Measurements from ENCODE around the gene LACTBL1. TPM values are rescaled to one million over a fixed set of nuclear protein-coding genes. Genes with fewer than 3 reads are reported as not detected.
A peak's percentile ranks its signal among the peaks of the same experiment; 100 is the strongest.

Gene LACTBL1
- total and polyA plus RNA-seq, 2 experiments from 2014 or later: not detected

GRCh38 chr1:22976127-22976460, 3.4 kb upstream of the LACTBL1 start:
- H3F3A ChIP-seq (replicated peaks; ENCODE audit: low read depth): no peaks in the 10 kb centered on the region

More at GRCh38 chr1:22976127-22976460, 3.4 kb upstream of the LACTBL1 start:
- TF ChIP-seq CREB1 (CRISPR knock-in tag; IDR thresholded peaks at IDR 0.05; ENCODE audit: low read depth) (no peak), ZNF331 (CRISPR knock-in tag; IDR thresholded peaks at IDR 0.05; ENCODE audit: low read depth) (no peak), ZNF114 (CRISPR knock-in tag; IDR thresholded peaks at IDR 0.05) (no peak), POLR2AphosphoS5 (IDR thresholded peaks at IDR 0.05; ENCODE audit: low read depth) (no peak), NANOG (IDR thresholded peaks at IDR 0.05; ENCODE audit: borderline replicate concordance) (no peak), STAT1 (IDR thresholded peaks at IDR 0.05; ENCODE audit: unreplicated experiment) (no peak), JUNB (IDR thresholded peaks at IDR 0.05; ENCODE audit: unreplicated experiment) (no peak), EZH2 (IDR thresholded peaks at IDR 0.05; ENCODE audit: low read depth, unreplicated experiment) (no peak), EZH2phosphoT487 (IDR thresholded peaks at IDR 0.05; ENCODE audit: unreplicated experiment) (no peak)
- TF ChIP-seq, protein P1, sequence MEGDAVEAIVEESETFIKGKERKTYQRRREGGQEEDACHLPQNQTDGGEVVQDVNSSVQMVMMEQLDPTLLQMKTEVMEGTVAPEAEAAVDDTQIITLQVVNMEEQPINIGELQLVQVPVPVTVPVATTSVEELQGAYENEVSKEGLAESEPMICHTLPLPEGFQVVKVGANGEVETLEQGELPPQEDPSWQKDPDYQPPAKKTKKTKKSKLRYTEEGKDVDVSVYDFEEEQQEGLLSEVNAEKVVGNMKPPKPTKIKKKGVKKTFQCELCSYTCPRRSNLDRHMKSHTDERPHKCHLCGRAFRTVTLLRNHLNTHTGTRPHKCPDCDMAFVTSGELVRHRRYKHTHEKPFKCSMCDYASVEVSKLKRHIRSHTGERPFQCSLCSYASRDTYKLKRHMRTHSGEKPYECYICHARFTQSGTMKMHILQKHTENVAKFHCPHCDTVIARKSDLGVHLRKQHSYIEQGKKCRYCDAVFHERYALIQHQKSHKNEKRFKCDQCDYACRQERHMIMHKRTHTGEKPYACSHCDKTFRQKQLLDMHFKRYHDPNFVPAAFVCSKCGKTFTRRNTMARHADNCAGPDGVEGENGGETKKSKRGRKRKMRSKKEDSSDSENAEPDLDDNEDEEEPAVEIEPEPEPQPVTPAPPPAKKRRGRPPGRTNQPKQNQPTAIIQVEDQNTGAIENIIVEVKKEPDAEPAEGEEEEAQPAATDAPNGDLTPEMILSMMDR (conservative IDR thresholded peaks at IDR 0.05; ENCODE audit: low read depth in 2 of 2): no peak
- TF ChIP-seq, protein P2, sequence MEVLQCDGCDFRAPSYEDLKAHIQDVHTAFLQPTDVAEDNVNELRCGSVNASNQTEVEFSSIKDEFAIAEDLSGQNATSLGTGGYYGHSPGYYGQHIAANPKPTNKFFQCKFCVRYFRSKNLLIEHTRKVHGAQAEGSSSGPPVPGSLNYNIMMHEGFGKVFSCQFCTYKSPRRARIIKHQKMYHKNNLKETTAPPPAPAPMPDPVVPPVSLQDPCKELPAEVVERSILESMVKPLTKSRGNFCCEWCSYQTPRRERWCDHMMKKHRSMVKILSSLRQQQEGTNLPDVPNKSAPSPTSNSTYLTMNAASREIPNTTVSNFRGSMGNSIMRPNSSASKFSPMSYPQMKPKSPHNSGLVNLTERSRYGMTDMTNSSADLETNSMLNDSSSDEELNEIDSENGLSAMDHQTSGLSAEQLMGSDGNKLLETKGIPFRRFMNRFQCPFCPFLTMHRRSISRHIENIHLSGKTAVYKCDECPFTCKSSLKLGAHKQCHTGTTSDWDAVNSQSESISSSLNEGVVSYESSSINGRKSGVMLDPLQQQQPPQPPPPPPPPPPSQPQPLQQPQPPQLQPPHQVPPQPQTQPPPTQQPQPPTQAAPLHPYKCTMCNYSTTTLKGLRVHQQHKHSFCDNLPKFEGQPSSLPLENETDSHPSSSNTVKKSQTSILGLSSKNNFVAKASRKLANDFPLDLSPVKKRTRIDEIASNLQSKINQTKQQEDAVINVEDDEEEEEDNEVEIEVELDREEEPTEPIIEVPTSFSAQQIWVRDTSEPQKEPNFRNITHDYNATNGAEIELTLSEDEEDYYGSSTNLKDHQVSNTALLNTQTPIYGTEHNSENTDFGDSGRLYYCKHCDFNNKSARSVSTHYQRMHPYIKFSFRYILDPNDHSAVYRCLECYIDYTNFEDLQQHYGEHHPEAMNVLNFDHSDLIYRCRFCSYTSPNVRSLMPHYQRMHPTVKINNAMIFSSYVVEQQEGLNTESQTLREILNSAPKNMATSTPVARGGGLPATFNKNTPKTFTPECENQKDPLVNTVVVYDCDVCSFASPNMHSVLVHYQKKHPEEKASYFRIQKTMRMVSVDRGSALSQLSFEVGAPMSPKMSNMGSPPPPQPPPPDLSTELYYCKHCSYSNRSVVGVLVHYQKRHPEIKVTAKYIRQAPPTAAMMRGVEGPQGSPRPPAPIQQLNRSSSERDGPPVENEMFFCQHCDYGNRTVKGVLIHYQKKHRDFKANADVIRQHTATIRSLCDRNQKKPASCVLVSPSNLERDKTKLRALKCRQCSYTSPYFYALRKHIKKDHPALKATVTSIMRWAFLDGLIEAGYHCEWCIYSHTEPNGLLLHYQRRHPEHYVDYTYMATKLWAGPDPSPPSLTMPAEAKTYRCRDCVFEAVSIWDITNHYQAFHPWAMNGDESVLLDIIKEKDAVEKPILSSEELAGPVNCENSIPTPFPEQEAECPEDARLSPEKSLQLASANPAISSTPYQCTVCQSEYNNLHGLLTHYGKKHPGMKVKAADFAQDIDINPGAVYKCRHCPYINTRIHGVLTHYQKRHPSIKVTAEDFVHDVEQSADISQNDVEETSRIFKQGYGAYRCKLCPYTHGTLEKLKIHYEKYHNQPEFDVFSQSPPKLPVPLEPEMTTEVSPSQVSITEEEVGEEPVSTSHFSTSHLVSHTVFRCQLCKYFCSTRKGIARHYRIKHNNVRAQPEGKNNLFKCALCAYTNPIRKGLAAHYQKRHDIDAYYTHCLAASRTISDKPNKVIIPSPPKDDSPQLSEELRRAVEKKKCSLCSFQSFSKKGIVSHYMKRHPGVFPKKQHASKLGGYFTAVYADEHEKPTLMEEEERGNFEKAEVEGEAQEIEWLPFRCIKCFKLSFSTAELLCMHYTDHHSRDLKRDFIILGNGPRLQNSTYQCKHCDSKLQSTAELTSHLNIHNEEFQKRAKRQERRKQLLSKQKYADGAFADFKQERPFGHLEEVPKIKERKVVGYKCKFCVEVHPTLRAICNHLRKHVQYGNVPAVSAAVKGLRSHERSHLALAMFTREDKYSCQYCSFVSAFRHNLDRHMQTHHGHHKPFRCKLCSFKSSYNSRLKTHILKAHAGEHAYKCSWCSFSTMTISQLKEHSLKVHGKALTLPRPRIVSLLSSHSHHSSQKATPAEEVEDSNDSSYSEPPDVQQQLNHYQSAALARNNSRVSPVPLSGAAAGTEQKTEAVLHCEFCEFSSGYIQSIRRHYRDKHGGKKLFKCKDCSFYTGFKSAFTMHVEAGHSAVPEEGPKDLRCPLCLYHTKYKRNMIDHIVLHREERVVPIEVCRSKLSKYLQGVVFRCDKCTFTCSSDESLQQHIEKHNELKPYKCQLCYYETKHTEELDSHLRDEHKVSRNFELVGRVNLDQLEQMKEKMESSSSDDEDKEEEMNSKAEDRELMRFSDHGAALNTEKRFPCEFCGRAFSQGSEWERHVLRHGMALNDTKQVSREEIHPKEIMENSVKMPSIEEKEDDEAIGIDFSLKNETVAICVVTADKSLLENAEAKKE (CRISPR knock-in tag; IDR thresholded peaks at IDR 0.05): no peak
- TF ChIP-seq, protein P3, sequence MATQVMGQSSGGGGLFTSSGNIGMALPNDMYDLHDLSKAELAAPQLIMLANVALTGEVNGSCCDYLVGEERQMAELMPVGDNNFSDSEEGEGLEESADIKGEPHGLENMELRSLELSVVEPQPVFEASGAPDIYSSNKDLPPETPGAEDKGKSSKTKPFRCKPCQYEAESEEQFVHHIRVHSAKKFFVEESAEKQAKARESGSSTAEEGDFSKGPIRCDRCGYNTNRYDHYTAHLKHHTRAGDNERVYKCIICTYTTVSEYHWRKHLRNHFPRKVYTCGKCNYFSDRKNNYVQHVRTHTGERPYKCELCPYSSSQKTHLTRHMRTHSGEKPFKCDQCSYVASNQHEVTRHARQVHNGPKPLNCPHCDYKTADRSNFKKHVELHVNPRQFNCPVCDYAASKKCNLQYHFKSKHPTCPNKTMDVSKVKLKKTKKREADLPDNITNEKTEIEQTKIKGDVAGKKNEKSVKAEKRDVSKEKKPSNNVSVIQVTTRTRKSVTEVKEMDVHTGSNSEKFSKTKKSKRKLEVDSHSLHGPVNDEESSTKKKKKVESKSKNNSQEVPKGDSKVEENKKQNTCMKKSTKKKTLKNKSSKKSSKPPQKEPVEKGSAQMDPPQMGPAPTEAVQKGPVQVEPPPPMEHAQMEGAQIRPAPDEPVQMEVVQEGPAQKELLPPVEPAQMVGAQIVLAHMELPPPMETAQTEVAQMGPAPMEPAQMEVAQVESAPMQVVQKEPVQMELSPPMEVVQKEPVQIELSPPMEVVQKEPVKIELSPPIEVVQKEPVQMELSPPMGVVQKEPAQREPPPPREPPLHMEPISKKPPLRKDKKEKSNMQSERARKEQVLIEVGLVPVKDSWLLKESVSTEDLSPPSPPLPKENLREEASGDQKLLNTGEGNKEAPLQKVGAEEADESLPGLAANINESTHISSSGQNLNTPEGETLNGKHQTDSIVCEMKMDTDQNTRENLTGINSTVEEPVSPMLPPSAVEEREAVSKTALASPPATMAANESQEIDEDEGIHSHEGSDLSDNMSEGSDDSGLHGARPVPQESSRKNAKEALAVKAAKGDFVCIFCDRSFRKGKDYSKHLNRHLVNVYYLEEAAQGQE (IDR thresholded peaks at IDR 0.05; ENCODE audit: unreplicated experiment): no peak
- ATAC-seq: no peak
- H3K9me2 ChIP-seq (ENCODE audit: insufficient read depth): no peaks in the 10 kb centered on the region
- Mint-ChIP-seq H3K4me3 (0 out of 3 replicates have a peak overlapping the region, but pooled peaks have one; percentile 18), H3K9me3 (no peaks in the 10 kb centered on the region), H3K27ac (peak overlapping the region; percentile 97), H3K4me1 (peaks cover 16% of the 10 kb centered on the region), H3K36me3 (ENCODE audit: low read depth) (no peaks in the 10 kb centered on the region), H3K27me3 (ENCODE audit: insufficient read depth, low read depth, poor library complexity) (peaks cover 6% of the 10 kb centered on the region)
- H3K4me3 ChIP-seq: no peak overlapping the region
- no peaks in the 10 kb centered on the region for H3K4me1 ChIP-seq (ENCODE audit: insufficient read depth)
- H3K4me2 ChIP-seq: no peak overlapping the region
- peak overlapping the region; percentile 73 for H2AFZ ChIP-seq
- no peaks in the 10 kb centered on the region for H4K20me1 ChIP-seq (replicated peaks; ENCODE audit: insufficient read depth)
- no peaks in the 10 kb centered on the region for H3K36me3 ChIP-seq (ENCODE audit: insufficient read depth)
- DNase-seq (ENCODE audit: low spot score): no peak
- H3K79me2 ChIP-seq (replicated peaks; ENCODE audit: insufficient read depth): no peaks in the 10 kb centered on the region
- H3K27me3 ChIP-seq (ENCODE audit: insufficient read depth): no peaks in the 10 kb centered on the region
- no peak overlapping the region for H3K27ac ChIP-seq (ENCODE audit: low read depth)
